Tibial nerve (tissue), 4 donors: ENCODE data around the gene HOMEZ. TPM values are rescaled to one million over a fixed set of nuclear protein-coding genes. Genes with fewer than 3 reads are reported as not detected.
"Not testable (repeated sequence)": the region's sequence is repeated elsewhere in the genome, so short reads cannot be mapped to it uniquely, and the experiment has no call there.

ENCODE experiments used
- DNase-seq, 2 donors: peaks; one replicate each; pipeline ENCODE4 v3.0.0-alpha.2; 2019; ENCODE audit warnings: low spot score in 2 of 2
- H3K27ac ChIP-seq, 4 donors: fragments of 200-600 bp; sonication (generic) in 3 of 4; one replicate each; pipeline ENCODE4 v1.5.1; 2017 to 2019; ENCODE audit warnings: mild to moderate bottlenecking in 1 of 4
- H3K27me3 ChIP-seq, 2 donors: fragments of 200-600 bp; sonication (generic) in 1 of 2; one replicate each; pipeline versions ENCODE4 v1.5.1 to v1.6.0; 2017 to 2019
- H3K36me3 ChIP-seq, 3 donors: fragments of 200-600 bp; sonication (generic); one replicate each; pipeline ENCODE4 v1.5.1; 2018 to 2019
- H3K4me1 ChIP-seq, 4 donors: fragments of 200-600 bp; sonication (generic) in 3 of 4; one replicate each; pipeline ENCODE4 v1.5.1; 2017 to 2019
- H3K4me3 ChIP-seq, 4 donors: fragments of 200-600 bp; sonication (generic) in 3 of 4; one replicate each; pipeline ENCODE4 v1.5.1; 2017 to 2019; ENCODE audit warnings: mild to moderate bottlenecking in 1 of 4, moderate library complexity in 1 of 4
- H3K9me3 ChIP-seq, 4 donors: fragments of 200-600 bp; sonication (generic) in 3 of 4; one replicate each; pipeline ENCODE4 v1.5.1; 2017 to 2019
- EP300 ChIP-seq, 2 donors: sonication (generic); formaldehyde crosslinking; IDR thresholded peaks; one replicate each; pipeline ENCODE4 v1.6.1; 2017; ENCODE audit warnings: antibody characterized with exemption in 2 of 2, mild to moderate bottlenecking in 1 of 2
- POLR2A ChIP-seq, 2 donors: fragments of 450-650 bp; IDR thresholded peaks; one replicate each; pipeline ENCODE4 v1.6.1; 2017; ENCODE audit warnings: antibody characterized with exemption in 2 of 2, mild to moderate bottlenecking in 2 of 2, moderate library complexity in 2 of 2
- WGBS, 2 donors: methylation state at CpG; one replicate each; pipeline ENCODE4 v1.1.5; 2018; 5-methylcytosine and 5-hydroxymethylcytosine counted together
- total RNA-seq, 4 donors: library from RNA; depleted of rRNA; stranded (reverse); fragments of >200 nt; gene quantifications; one replicate each; pipeline ENCODE4 v1.1.0, GENCODE V29; 2016
- TF ChIP-seq, protein P1 (sequence below), 5 experiments: fragments of 200-600 bp in 3 of 5; fragments of 450-650 bp in 2 of 5; sonication (generic) in 3 of 5; IDR thresholded peaks; one replicate each; pipeline ENCODE4 v1.5.1; 2016 to 2019; ENCODE audit warnings: antibody characterized with exemption in 5 of 5, mild to moderate bottlenecking in 3 of 5, moderate library complexity in 2 of 5

The HOMEZ gene
- total RNA-seq, 4 donors from 2014 or later = 7.5 to 35.2 (median 10.2) TPM

DNA sequence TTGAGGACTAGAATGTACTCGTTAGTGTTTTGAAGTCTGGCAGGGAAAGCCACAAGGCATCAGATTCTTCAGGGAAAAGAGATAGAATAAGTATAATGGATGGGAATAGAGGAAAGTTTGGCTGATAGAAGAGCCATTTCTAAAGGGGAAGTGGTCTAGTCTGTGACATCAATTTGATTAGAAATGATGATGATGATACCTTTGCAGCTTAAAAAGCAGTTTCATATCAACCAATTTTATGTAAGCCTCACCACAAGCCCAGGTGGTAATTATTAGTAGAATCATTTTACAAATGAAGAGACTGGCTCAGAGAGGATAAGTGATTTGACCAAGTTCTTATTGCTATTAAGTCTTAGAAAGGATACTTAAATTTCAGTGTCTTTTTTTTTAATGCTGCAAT, 45.3 kb downstream of the HOMEZ start:
- Histone ChIP-seq H3K9me3 (no peaks in the 10 kb centered on the region), H3K4me1 (peaks cover 0 to 12% (median 3%) of the 10 kb centered on the region in 4 donors), H3K36me3 (no peaks in the 10 kb centered on the region), H3K27me3 (no peaks in the 10 kb centered on the region), H3K27ac (no peak overlapping the region), H3K4me3 (no peak overlapping the region)
- TF ChIP-seq EP300 (IDR thresholded peaks at IDR 0.05) = no peak
- TF ChIP-seq, protein P1, sequence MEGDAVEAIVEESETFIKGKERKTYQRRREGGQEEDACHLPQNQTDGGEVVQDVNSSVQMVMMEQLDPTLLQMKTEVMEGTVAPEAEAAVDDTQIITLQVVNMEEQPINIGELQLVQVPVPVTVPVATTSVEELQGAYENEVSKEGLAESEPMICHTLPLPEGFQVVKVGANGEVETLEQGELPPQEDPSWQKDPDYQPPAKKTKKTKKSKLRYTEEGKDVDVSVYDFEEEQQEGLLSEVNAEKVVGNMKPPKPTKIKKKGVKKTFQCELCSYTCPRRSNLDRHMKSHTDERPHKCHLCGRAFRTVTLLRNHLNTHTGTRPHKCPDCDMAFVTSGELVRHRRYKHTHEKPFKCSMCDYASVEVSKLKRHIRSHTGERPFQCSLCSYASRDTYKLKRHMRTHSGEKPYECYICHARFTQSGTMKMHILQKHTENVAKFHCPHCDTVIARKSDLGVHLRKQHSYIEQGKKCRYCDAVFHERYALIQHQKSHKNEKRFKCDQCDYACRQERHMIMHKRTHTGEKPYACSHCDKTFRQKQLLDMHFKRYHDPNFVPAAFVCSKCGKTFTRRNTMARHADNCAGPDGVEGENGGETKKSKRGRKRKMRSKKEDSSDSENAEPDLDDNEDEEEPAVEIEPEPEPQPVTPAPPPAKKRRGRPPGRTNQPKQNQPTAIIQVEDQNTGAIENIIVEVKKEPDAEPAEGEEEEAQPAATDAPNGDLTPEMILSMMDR (IDR thresholded peaks at IDR 0.05) = no peak
- no peak for TF ChIP-seq POLR2A (IDR thresholded peaks at IDR 0.05)
- WGBS, 2 donors = 64% methylated on average over 1 of the region's 1 CpG
- no peak for DNase-seq

DNA sequence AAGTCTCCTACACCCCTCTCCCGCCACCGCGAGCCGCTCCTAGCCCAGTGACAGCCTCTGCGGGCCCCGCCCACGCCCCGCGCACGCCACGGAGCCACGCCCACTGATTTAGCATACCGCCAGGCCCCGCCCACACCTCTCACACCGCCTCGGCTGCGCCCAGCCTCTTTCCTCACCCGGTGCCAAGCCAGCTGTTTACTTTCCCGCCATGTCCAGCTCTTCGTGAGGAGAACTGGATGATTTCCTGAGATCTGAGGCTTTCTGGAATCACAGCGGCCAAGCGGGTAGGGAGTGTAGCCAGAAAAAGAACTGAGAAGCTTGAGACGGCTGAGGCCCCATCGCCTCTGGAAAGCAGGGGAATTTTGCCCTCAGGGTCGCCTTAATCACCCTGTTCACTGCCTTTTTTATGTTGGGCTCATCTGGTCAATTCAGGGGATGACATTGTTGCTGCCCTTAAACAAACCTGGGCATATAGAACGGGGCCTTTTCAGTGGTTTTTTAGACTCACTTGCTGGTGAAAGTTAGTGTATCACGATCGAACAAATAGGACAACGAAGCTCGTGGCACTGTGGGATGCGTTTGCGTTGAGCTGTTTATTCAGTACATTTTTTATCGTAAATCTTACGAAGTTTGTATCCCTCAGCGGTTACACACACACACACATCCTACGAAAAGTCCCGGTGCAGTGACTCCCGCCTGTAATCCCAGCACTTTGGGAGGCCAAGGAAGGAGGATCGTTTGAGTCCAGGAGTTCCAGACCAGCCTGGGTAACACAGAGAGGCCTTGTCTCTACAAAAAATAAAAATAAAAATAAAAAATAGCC, 47.9 kb downstream of the HOMEZ start, which contains the start of gene RNF212B:
TSS of gene RNF212B (plus strand) at position 165 of the 823 bp plus-strand sequence. CDS start 2,410 bp downstream, outside the sequence.
- WGBS, 2 donors = 27 to 31% methylated on average over 39 of the region's 39 CpGs
- peaks cover 0 to 12% (median 3%) of the 10 kb centered on the region in 4 donors for H3K4me1 ChIP-seq
- H3K36me3 ChIP-seq = no peaks in the 10 kb centered on the region
- peak; percentile 76 to 86 for DNase-seq
- no peaks in the 10 kb centered on the region for H3K27me3 ChIP-seq
- TF ChIP-seq POLR2A (IDR thresholded peaks at IDR 0.05) (no peak), EP300 (IDR thresholded peaks at IDR 0.05) (no peak)
- TF ChIP-seq, protein P1 (IDR thresholded peaks at IDR 0.05) = no peak
- H3K9me3 ChIP-seq = no peaks in the 10 kb centered on the region
- H3K27ac ChIP-seq = peak within 1 kb of the TSS in 2 of 4 donors; percentile 32 to 71
- peak within 1 kb of the TSS in 3 of 4 donors; percentile 8 to 40 (median 32) for H3K4me3 ChIP-seq

DNA sequence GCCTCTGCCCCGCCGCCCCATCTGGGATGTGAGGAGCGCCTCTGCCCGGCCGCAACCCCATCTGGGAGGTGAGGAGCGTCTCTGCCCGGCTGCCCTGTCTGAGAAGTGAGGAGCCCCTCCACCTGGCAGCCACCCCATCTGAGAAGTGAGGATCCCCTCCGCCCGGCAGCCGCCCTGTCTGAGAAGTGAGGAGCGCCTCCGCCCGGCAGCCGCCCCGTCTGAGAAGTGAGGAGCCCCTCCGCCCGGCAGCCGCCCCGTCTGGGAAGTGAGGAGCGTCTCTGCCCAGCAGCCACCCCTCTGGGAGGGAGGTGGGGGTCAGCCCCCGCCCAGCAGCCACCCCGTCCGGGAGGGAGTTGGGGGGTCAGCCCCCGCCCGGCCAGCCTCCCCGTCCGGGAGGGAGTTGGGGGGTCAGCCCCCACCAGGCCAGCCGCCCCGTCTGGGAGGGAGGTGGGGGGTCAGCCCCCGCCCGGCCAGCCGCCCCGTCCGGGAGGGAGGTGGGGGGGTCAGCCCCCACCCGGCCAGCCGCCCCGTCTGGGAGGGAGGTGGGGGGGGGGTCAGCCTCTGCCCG, 53.6 kb downstream of the HOMEZ start:
- not testable (repeated sequence) for H3K36me3 ChIP-seq, H3K27ac ChIP-seq, H3K9me3 ChIP-seq, H3K27me3 ChIP-seq, H3K4me3 ChIP-seq, H3K4me1 ChIP-seq, DNase-seq
- WGBS, 2 donors = 87 to 97% methylated on average over 15 to 20 of the region's 38 CpGs

DNA sequence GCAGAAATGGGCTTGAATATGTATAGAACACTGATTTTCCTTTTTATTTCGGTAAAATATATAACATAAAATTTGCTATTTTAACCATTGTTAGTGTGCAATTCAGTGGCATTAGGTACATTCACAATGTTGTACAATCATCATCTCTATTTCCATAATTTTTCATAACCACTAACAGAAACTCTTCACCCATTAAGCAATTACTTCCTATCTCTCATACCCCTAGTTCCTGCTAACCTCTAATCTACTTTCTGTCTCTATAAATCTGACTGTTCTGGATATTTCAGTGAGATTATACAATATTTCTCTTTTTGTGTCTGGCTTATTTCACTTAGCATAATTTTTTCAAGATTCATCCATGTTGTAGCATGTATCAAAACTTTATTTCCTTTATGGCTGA, 57.1 kb downstream of the HOMEZ start:
- 79 to 85% methylated on average over 1 of the region's 1 CpG for WGBS, 2 donors
- DNase-seq = no peak
- H3K9me3 ChIP-seq = no peaks in the 10 kb centered on the region
- no peak for TF ChIP-seq POLR2A (IDR thresholded peaks at IDR 0.05)
- TF ChIP-seq, protein P1 (IDR thresholded peaks at IDR 0.05) = no peak
- TF ChIP-seq EP300 (IDR thresholded peaks at IDR 0.05) = no peak
- no peak overlapping the region for H3K27ac ChIP-seq
- no peaks in the 10 kb centered on the region for H3K36me3 ChIP-seq
- H3K27me3 ChIP-seq = no peaks in the 10 kb centered on the region
- no peak overlapping the region for H3K4me3 ChIP-seq
- H3K4me1 ChIP-seq = no peaks in the 10 kb centered on the region

DNA sequence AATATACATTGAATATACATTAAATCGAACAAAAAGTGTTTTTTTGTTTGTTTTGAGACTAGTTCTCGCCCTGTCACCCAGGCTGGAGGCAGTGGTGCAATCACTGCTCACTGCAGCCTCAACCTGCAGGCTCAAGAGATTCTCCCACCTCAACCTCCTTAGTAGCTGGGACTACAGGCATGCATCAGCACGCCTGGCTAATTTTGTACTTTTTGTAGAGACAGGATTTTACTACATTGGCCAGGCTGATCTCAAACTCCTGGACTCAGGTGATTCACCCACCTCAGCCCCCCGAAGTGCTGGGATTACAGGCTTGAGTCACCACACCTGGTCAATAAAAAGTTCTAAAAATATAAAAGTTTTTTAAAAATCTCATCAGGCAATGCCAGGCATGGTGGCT, 58.4 kb downstream of the HOMEZ start:
- TF ChIP-seq EP300 (IDR thresholded peaks at IDR 0.05) (no peak), POLR2A (IDR thresholded peaks at IDR 0.05) (no peak)
- TF ChIP-seq, protein P1 (IDR thresholded peaks at IDR 0.05) = no peak
- Histone ChIP-seq H3K27ac (no peak overlapping the region), H3K4me1 (no peaks in the 10 kb centered on the region), H3K4me3 (no peak overlapping the region), H3K36me3 (no peaks in the 10 kb centered on the region), H3K27me3 (no peaks in the 10 kb centered on the region), H3K9me3 (no peaks in the 10 kb centered on the region)
- DNase-seq = no peak
- WGBS, 2 donors = 58 to 66% methylated on average over 4 of the region's 4 CpGs

DNA sequence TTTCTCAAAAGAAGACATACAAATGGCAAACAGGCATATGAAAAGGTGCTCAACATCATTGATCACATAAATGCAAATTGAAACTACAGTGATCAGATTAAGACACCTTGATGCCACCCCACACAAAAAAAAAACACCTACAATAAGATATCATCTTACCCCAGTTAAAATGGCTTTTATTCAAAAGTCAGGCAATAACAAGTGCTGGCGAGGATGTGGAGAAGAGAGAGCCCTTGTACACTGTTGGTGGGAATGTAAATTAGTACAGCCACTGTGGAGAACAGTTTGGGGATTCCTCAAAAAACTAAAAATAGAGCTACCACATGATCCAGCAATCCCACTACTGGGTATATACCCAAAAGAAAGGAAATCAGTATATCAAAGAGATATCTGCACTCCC, 61.0 kb downstream of the HOMEZ start:
- H3K9me3 ChIP-seq, H3K27me3 ChIP-seq, H3K4me1 ChIP-seq, H3K36me3 ChIP-seq, H3K4me3 ChIP-seq, DNase-seq, H3K27ac ChIP-seq: not testable (repeated sequence)
- 90 to 91% methylated on average over 1 of the region's 1 CpG for WGBS, 2 donors
